Fibroblast of lung (primary cell): ENCODE results near the gene ACOT7. TPM values are rescaled to one million over a fixed set of nuclear protein-coding genes. Genes with fewer than 3 reads are reported as not detected.

Source experiments
- DNase-seq, 2 donors: peaks; one replicate each; pipeline versions ENCODE4 v3.0.0 to v3.0.0-alpha.2; 2010; ENCODE audit warnings: low read depth in 2 of 2
- H2AFZ ChIP-seq: 2 replicates; pipeline ENCODE4 v1.5.1; 2012; ENCODE audit warnings: low read length, control low read depth, inconsistent platforms
- H3K27ac ChIP-seq: 2 replicates; pipeline ENCODE4 v1.5.1; 2011; ENCODE audit warnings: low read length, control low read depth; ENCODE audit not compliant: insufficient read depth
- H3K27me3 ChIP-seq: 2 replicates; pipeline ENCODE4 v1.5.1; 2011; ENCODE audit warnings: mild to moderate bottlenecking, low read length; ENCODE audit not compliant: control insufficient read depth, insufficient read depth
- H3K36me3 ChIP-seq: 2 replicates; pipeline ENCODE4 v1.5.1; 2011; ENCODE audit warnings: low read length; ENCODE audit not compliant: control insufficient read depth, insufficient read depth
- H3K4me1 ChIP-seq: 2 replicates; pipeline ENCODE4 v1.5.1; 2011; ENCODE audit warnings: low read length; ENCODE audit not compliant: control insufficient read depth, insufficient read depth; ENCODE audit errors: extremely low read depth
- H3K4me2 ChIP-seq: 2 replicates; pipeline ENCODE4 v1.5.1; 2011; ENCODE audit warnings: low read length, control low read depth; ENCODE audit not compliant: insufficient read depth; ENCODE audit errors: extremely low read depth
- H3K4me3 ChIP-seq, 4 experiments: fragments of 200-600 bp in 1 of 4; sonication (generic) in 1 of 4; replicated peaks in 1 of 4; 2 replicates each; pipeline ENCODE4 v1.5.1; 2011 to 2016; ENCODE audit warnings: low read length in 4 of 4, low read depth in 3 of 4, mild to moderate bottlenecking in 3 of 4, control low read depth in 2 of 4, inconsistent platforms in 1 of 4, mixed read lengths in 1 of 4; ENCODE audit not compliant: insufficient read depth in 1 of 4; ENCODE audit errors: control extremely low read depth in 1 of 4
- H3K79me2 ChIP-seq: 2 replicates; pipeline ENCODE4 v1.5.1; 2012; ENCODE audit warnings: mild to moderate bottlenecking, low read length, inconsistent platforms; ENCODE audit not compliant: control insufficient read depth, insufficient read depth
- H3K9ac ChIP-seq: 2 replicates; pipeline ENCODE4 v1.5.1; 2011; ENCODE audit warnings: mild to moderate bottlenecking, low read length, control low read depth; ENCODE audit not compliant: insufficient read depth
- H3K9me3 ChIP-seq: 2 replicates; pipeline ENCODE4 v1.5.1; 2012; ENCODE audit warnings: low read depth, low read length; ENCODE audit not compliant: control insufficient read depth, insufficient read depth
- H4K20me1 ChIP-seq: 2 replicates; pipeline ENCODE4 v1.5.1; 2011; ENCODE audit warnings: low read length; ENCODE audit not compliant: control insufficient read depth, insufficient read depth; ENCODE audit errors: extremely low read depth
- CTCF ChIP-seq, 2 donors: IDR thresholded peaks in 1 of 2; conservative IDR thresholded peaks in 1 of 2; 1 replicate in 1 of 2; 2 replicates in 1 of 2; pipeline ENCODE4 v1.5.1; 2011 to 2012; ENCODE audit warnings: low read length in 2 of 2, control low read depth in 1 of 2, inconsistent platforms in 1 of 2, low read depth in 1 of 2, mild to moderate bottlenecking in 1 of 2
- EZH2 ChIP-seq: IDR thresholded peaks from 2 replicates; pipeline ENCODE4 v1.5.1; 2012; ENCODE audit warnings: low read length, control low read depth, mild to moderate bottlenecking; ENCODE audit errors: missing control alignments
- polyA plus RNA-seq, 2 donors: library from polyadenylated mRNA; depleted of rRNA in 1 of 2; stranded (reverse) in 1 of 2; unstranded in 1 of 2; fragments of >200 nt; gene quantifications; 2 replicates each; pipeline ENCODE4 v1.2.1, GENCODE V29; 2011 to 2012; ENCODE audit warnings: missing spikeins in 1 of 2
- total RNA-seq: library from RNA; depleted of rRNA; stranded (reverse); fragments of >200 nt; gene quantifications from 2 replicates; pipeline ENCODE4 v1.2.1, GENCODE V29; 2014

Gene ACOT7
- total and polyA plus RNA-seq, 2 donors (not counting 1 experiment from before 2014, with no cell fraction given) = 50.7 to 58.0 TPM

DNA sequence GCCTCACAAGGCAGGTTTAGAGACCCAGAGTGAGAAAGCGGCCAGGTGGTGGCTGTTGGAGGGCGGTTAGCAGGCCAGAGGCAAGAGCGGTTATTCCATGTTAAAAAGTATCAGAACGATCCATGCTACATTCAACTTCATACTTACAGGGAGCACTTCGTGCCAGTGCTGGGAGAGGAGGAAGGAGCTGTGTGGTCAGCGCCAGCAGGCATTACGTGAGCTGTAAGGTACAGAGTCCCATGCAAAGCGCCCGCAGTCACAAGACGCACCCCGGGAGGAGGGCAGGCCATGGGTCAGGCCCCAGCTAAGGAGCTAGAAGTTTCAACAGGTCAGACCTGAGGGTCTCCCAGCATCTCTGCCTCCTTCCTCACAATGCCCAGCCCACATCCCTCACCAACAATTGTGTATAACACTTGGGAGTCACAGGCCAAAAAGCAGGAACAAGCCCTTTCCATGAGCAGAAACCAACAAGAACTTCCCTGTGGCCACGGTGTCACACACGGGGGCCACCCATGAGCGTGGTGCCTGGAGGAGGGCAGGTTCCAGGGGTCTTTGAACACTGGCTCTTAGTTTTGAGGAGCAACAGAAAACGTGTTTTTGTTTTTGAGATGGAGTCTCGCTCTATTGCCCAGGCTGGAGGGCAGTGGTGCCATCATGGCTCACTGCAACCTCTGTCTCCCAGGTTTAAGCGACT is 110.8 kb downstream of the ACOT7 start:
- no peak for DNase-seq
- Histone ChIP-seq H3K4me1 (no peaks in the 10 kb centered on the region), H3K9me3 (no peaks in the 10 kb centered on the region), H2AFZ (no peak overlapping the region), H4K20me1 (no peaks in the 10 kb centered on the region), H3K36me3 (peaks cover 2% of the 10 kb centered on the region), H3K27ac (no peak overlapping the region), H3K27me3 (no peaks in the 10 kb centered on the region), H3K9ac (no peak overlapping the region), H3K79me2 (no peaks in the 10 kb centered on the region), H3K4me3 (no peak overlapping the region), H3K4me2 (no peak overlapping the region)
- TF ChIP-seq EZH2 = no peak
- no peak for TF ChIP-seq CTCF (conservative IDR thresholded peaks at IDR 0.05 in 1 of 2, IDR thresholded peaks at IDR 0.05 in 1 of 2; ENCODE audit: low read depth in 1 of 2, low read length in 2 of 2)

DNA sequence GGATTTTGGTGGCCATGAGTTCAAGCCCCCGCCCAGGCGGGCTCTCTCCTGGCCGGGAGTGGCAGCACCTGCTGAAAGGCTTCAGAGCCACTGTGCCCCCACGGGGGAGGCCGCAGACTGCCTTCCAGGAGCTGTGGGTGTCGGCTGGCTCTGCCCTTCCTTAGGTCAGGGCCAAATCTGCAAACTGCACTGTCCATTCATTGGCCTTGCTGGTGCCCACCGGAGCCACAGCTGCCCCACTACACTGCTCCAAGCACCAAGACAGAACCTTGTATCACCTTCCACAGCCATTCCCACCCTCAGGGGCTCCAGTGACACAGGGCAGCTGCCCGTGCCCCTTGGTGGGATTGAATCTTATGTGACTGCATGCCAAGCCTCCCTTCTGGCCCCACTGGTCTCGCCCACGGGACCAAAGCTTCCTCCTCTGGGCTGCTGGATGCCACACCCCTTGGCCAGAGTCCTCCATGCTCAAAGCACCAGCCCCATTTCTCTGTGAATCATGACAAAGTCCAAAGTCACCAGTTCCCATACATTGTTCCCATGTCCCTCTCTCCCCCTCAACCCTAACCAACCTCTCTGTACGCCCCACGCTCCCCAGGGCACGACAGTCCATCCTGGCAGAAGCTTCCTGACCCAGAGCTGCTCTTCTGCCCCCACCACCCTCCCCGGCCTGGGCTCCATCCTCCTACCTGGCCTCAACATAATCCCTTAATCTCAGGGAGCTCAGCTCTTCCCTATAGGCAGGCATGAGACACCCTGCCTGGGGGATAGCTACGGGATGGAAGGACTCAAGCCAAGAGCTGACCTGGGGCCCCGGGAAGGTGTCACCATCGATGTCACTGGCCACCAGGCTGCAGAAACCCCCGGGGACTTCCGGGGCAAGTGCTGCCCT is 111.8 kb downstream of the ACOT7 start:
- Histone ChIP-seq H4K20me1 (no peaks in the 10 kb centered on the region), H3K27me3 (no peaks in the 10 kb centered on the region), H3K9me3 (no peaks in the 10 kb centered on the region), H3K27ac (no peak overlapping the region), H3K79me2 (no peaks in the 10 kb centered on the region), H3K9ac (no peak overlapping the region), H3K4me1 (peaks cover 4% of the 10 kb centered on the region), H3K4me2 (no peak overlapping the region), H3K36me3 (peaks cover 2% of the 10 kb centered on the region), H2AFZ (no peak overlapping the region), H3K4me3 (no peak overlapping the region)
- TF ChIP-seq EZH2 (no peak), CTCF (conservative IDR thresholded peaks at IDR 0.05 in 1 of 2, IDR thresholded peaks at IDR 0.05 in 1 of 2; ENCODE audit: low read depth in 1 of 2, low read length in 2 of 2) (no peak)
- no peak for DNase-seq

GRCh38 chr1:6280761-6281451 is 112.7 kb downstream of the ACOT7 start:
- Histone ChIP-seq H3K27ac (no peak overlapping the region), H2AFZ (no peak overlapping the region), H3K9me3 (no peaks in the 10 kb centered on the region), H3K9ac (peak overlapping the region; percentile 8), H3K79me2 (no peaks in the 10 kb centered on the region), H3K27me3 (no peaks in the 10 kb centered on the region), H3K4me1 (peaks cover 11% of the 10 kb centered on the region), H3K36me3 (peaks cover 2% of the 10 kb centered on the region), H3K4me2 (no peak overlapping the region), H3K4me3 (no peak overlapping the region), H4K20me1 (no peaks in the 10 kb centered on the region)
- DNase-seq = peak in 1 of 2 donors; percentile 74
- TF ChIP-seq EZH2 (no peak), CTCF (conservative IDR thresholded peaks at IDR 0.05 in 1 of 2, IDR thresholded peaks at IDR 0.05 in 1 of 2; ENCODE audit: low read depth in 1 of 2, low read length in 2 of 2) (peak; percentile 29 to 67)
